HUDEP-2 (cell line): ENCODE data around the gene PES1.
"Not testable (repeated sequence)": the region's sequence is repeated elsewhere in the genome, so short reads cannot be mapped to it uniquely, and the experiment has no call there.

Experiments
- DNase-seq, 76 experiments: peaks; one replicate each; lab custom pipeline; 2025; ENCODE audit not compliant: unreplicated experiment in 76 of 76; lab: John Stamatoyannopoulos, UW

PES1 gene

GRCh38 chr22:30557243-30557642 is 34.5 kb downstream of the PES1 start:
- peak in 2 of 76 experiments; percentile 5 to 10 for DNase-seq

- peak in 16 of 76 experiments; percentile 4 to 31 (median 14) for DNase-seq
Observed at GRCh38 chr22:30556388-30556787, 35.3 kb downstream of the PES1 start.

- no peak for DNase-seq
Observed at GRCh38 chr22:30555282-30556210, 36.2 kb downstream of the PES1 start.

- DNase-seq: peak in 22 of 76 experiments; percentile 9 to 35 (median 16)
Observed at GRCh38 chr22:30553971-30554370, 37.7 kb downstream of the PES1 start.

GRCh38 chr22:30552719-30553118 is 39.0 kb downstream of the PES1 start:
- no peak for DNase-seq

- not testable (repeated sequence) for DNase-seq
Observed at GRCh38 chr22:30551813-30552212, 39.9 kb downstream of the PES1 start.

GRCh38 chr22:30547188-30547587 is 44.5 kb downstream of the PES1 start:
- DNase-seq: no peak

GRCh38 chr22:30546616-30547015 is 45.1 kb downstream of the PES1 start, which contains the start of gene SEC14L6:
TSS of gene SEC14L6 (minus strand) at chr22:30546741. CDS start at chr22:30546682, 59 bp downstream.
- DNase-seq: no peak

- DNase-seq: no peak
Observed at GRCh38 chr22:30542811-30543188, 48.9 kb downstream of the PES1 start.

GRCh38 chr22:30541961-30542810 is 49.5 kb downstream of the PES1 start:
- no peak for DNase-seq

GRCh38 chr22:30541511-30541910 is 50.2 kb downstream of the PES1 start:
- not testable (repeated sequence) for DNase-seq

- DNase-seq: no peak
Observed at GRCh38 chr22:30539368-30539767, 52.3 kb downstream of the PES1 start.

- no peak for DNase-seq
Observed at GRCh38 chr22:30538280-30538679, 53.4 kb downstream of the PES1 start.

GRCh38 chr22:30537083-30537731 is 54.5 kb downstream of the PES1 start:
- DNase-seq: no peak

GRCh38 chr22:30535182-30535581 is 56.5 kb downstream of the PES1 start:
- DNase-seq: no peak

- no peak for DNase-seq
Observed at GRCh38 chr22:30531651-30532608, 59.8 kb downstream of the PES1 start.

- no peak for DNase-seq
Observed at GRCh38 chr22:30526656-30527055, 65.1 kb downstream of the PES1 start.
